Stomach (tissue), 4 donors: ENCODE measurements around the gene ACSM5.

Experiments used
- CTCF ChIP-seq, 7 experiments: fragments of 450-650 bp in 4 of 7; fragments of 200-600 bp in 3 of 7; sonication (generic) in 3 of 7; IDR thresholded peaks; one replicate each; pipeline ENCODE4 v1.5.1; 2016 to 2019; ENCODE audit warnings: antibody characterized with exemption in 7 of 7, control low read depth in 2 of 7, mild to moderate bottlenecking in 1 of 7
- EP300 ChIP-seq: sonication (generic); formaldehyde crosslinking; IDR thresholded peaks from one replicate; pipeline ENCODE4 v1.6.1; 2017; ENCODE audit warnings: antibody characterized with exemption

- TF ChIP-seq EP300: no peak
- no peak for TF ChIP-seq CTCF (IDR thresholded peaks at IDR 0.05)
Measured at GRCh38 chr16:20387978-20388377, 21.4 kb upstream of the ACSM5 start.
